ENCODE data around the gene GABRR2. TPM values are rescaled to one million over a fixed set of nuclear protein-coding genes. Genes with fewer than 3 reads are reported as not detected.
A peak's percentile ranks its signal among the peaks of the same experiment; 100 is the strongest.

GABRR2 gene
- total and polyA plus RNA-seq, 4 donors, result 0.10 to 1.7 (median 0.35) TPM

GRCh38 chr6:89298680-89299465 lies 16.2 kb downstream of the GABRR2 start:
- DNase-seq (ENCODE audit: low spot score), result no peak
- Histone ChIP-seq H3K36me3 (ENCODE audit: control insufficient read depth in 4 of 4, insufficient read depth in 3 of 4, low read depth in 1 of 4, low read length in 3 of 4) (no peaks in the 10 kb centered on the region), H3K9ac (ENCODE audit: low read depth in 1 of 2, low read length in 2 of 2) (no peak overlapping the region), H3K4me1 (ENCODE audit: control insufficient read depth in 4 of 4, insufficient read depth in 4 of 4, low read length in 3 of 4) (no peaks in the 10 kb centered on the region), H3K9me3 (ENCODE audit: control insufficient read depth in 4 of 4, low read length in 3 of 4) (no peaks in the 10 kb centered on the region), H3K4me3 (ENCODE audit: low read depth in 1 of 3, low read length in 3 of 3) (no peak overlapping the region), H3K27me3 (ENCODE audit: control insufficient read depth in 4 of 4, insufficient read depth in 4 of 4, low read length in 3 of 4) (no peaks in the 10 kb centered on the region), H3K27ac (ENCODE audit: low read depth in 1 of 2, low read length in 2 of 2) (no peak overlapping the region)
- TF ChIP-seq FOXA2 (IDR thresholded peaks at IDR 0.05) (no peak), MAX (IDR thresholded peaks at IDR 0.05) (no peak), GABPA (IDR thresholded peaks at IDR 0.05 in 1 of 2, conservative IDR thresholded peaks at IDR 0.05 in 1 of 2) (no peak), TAF1 (conservative IDR thresholded peaks at IDR 0.05) (no peak), FOXA1 (IDR thresholded peaks at IDR 0.05) (no peak), CTCF (IDR thresholded peaks at IDR 0.05; ENCODE audit: low read depth, low read length, missing input control) (no peak), EGR1 (IDR thresholded peaks at IDR 0.05; ENCODE audit: low read depth in 2 of 2) (no peak), ZBTB33 (IDR thresholded peaks at IDR 0.05) (no peak), REST (IDR thresholded peaks at IDR 0.05) (no peak), ATF3 (IDR thresholded peaks at IDR 0.05) (no peak)
- 88% methylated on average over 4 of the region's 4 CpGs for WGBS

GRCh38 chr6:89297695-89298351 lies 17.3 kb downstream of the GABRR2 start:
- TF ChIP-seq RXRA (IDR thresholded peaks at IDR 0.05) (no peak), SP1 (IDR thresholded peaks at IDR 0.05) (peak; percentile 7)
- Histone ChIP-seq H3K9ac (ENCODE audit: low read depth in 1 of 2, low read length in 2 of 2) (no peak overlapping the region), H3K36me3 (ENCODE audit: control insufficient read depth in 4 of 4, insufficient read depth in 3 of 4, low read depth in 1 of 4, low read length in 3 of 4) (no peaks in the 10 kb centered on the region), H3K27ac (ENCODE audit: low read depth in 1 of 2, low read length in 2 of 2) (no peak overlapping the region), H3K4me3 (ENCODE audit: low read depth in 1 of 3, low read length in 3 of 3) (no peak overlapping the region), H3K27me3 (ENCODE audit: control insufficient read depth in 4 of 4, insufficient read depth in 4 of 4, low read length in 3 of 4) (no peaks in the 10 kb centered on the region), H3K9me3 (ENCODE audit: control insufficient read depth in 4 of 4, low read length in 3 of 4) (no peaks in the 10 kb centered on the region), H3K4me1 (ENCODE audit: control insufficient read depth in 4 of 4, insufficient read depth in 4 of 4, low read length in 3 of 4) (no peaks in the 10 kb centered on the region)
- 69% methylated on average over 12 of the region's 12 CpGs for WGBS
- no peak for DNase-seq (ENCODE audit: low spot score)
